Astrocyte of the spinal cord (primary cell): Measurements from ENCODE around the gene FAM216A.
A peak's percentile ranks its signal among the peaks of the same experiment; 100 is the strongest.
"Not testable (repeated sequence)": the region's sequence is repeated elsewhere in the genome, so short reads cannot be mapped to it uniquely, and the experiment has no call there.

Experiments
- DNase-seq: peaks from one replicate; pipeline ENCODE4 v3.0.0; 2011; ENCODE audit warnings: low read depth, low spot score
- H3K4me3 ChIP-seq: 2 replicates; pipeline ENCODE4 v1.5.1; 2011; ENCODE audit warnings: low read depth, mild to moderate bottlenecking, low read length, moderate library complexity
- CTCF ChIP-seq: IDR thresholded peaks from 2 replicates; pipeline ENCODE4 v1.5.1; 2012; ENCODE audit warnings: low read depth, mild to moderate bottlenecking, low read length, inconsistent platforms
- in situ Hi-C: cut with HindIII; loops from 2 replicates; pipeline ENCODE4 v1.10.0; 2017; ENCODE audit warnings: low sequenced_read_pairs

Gene FAM216A

GRCh38 chr12:110468214-110469048 lies at the start of gene FAM216A, which contains the start of gene GPN3:
Gene FAM216A, plus strand, starts transcription at chr12:110468845. Its CDS starts 31 bp downstream, at chr12:110468876.
Gene GPN3, minus strand, starts transcription at chr12:110468257. Its CDS starts 54 bp downstream, at chr12:110468203.
- TF ChIP-seq CTCF = no peak
- peak; percentile 99 for DNase-seq
- in situ Hi-C loops = no loop called here
- peak within 1 kb of the TSS; percentile 89 for H3K4me3 ChIP-seq

GRCh38 chr12:110420644-110421043 lies 48.0 kb upstream of the FAM216A start:
- H3K4me3 ChIP-seq, DNase-seq, in situ Hi-C loops: not testable (repeated sequence)

- no peak overlapping the region for H3K4me3 ChIP-seq
- in situ Hi-C loops = no loop called here
- DNase-seq = no peak
- no peak for TF ChIP-seq CTCF
Measured at GRCh38 chr12:110421159-110421661, 47.4 kb upstream of the FAM216A start.

GRCh38 chr12:110421701-110422100 lies 46.9 kb upstream of the FAM216A start:
- in situ Hi-C loops = no loop called here
- H3K4me3 ChIP-seq = no peak overlapping the region
- no peak for DNase-seq
- no peak for TF ChIP-seq CTCF

- TF ChIP-seq CTCF = no peak
- in situ Hi-C loops = no loop called here
- DNase-seq = no peak
Measured at GRCh38 chr12:110424237-110424636, 44.4 kb upstream of the FAM216A start.

GRCh38 chr12:110426406-110426805 lies 42.2 kb upstream of the FAM216A start:
- H3K4me3 ChIP-seq = no peak overlapping the region
- TF ChIP-seq CTCF = no peak
- in situ Hi-C loops = no loop called here
- DNase-seq = no peak

More at GRCh38 chr12:110424237-110424636, 44.4 kb upstream of the FAM216A start:
- H3K4me3 ChIP-seq = no peak overlapping the region

- DNase-seq, H3K4me3 ChIP-seq, in situ Hi-C loops: not testable (repeated sequence)
Measured at GRCh38 chr12:110429676-110430075, 39.0 kb upstream of the FAM216A start.
